IMR-90 (cell line): ENCODE measurements around the gene IFI27L2. TPM values are rescaled to one million over a fixed set of nuclear protein-coding genes. Genes with fewer than 3 reads are reported as not detected.

Experiments used
- ATAC-seq: fragments of 200-7000 bp; cut with Tn5 transposase; 2 replicates; pipeline ENCODE4 v1.9.1; 2020; ENCODE audit warnings: low read depth, mild to moderate bottlenecking, moderate library complexity
- BruUV-seq: library from RNA; stranded (reverse); fragments of 400-500 nt; replicated peaks from 2 replicates; lab custom pipeline; 2021; lab: Mats Ljungman, UMichigan
- CTCF ChIA-PET: fragments of 300-600 bp; formaldehyde crosslinking; extraction: SDS; loops from one replicate; lab custom pipeline; 2021; ENCODE audit warnings: antibody characterized with exemption; lab: Yijun Ruan, JAX
- POLR2A ChIA-PET: fragments of 300-600 bp; sonication (Branson Sonifier 250); formaldehyde crosslinking; loops from one replicate; lab custom pipeline; 2022; ENCODE audit warnings: antibody characterized with exemption; ENCODE audit not compliant: unreplicated experiment; lab: Charles Lee
- DNase-seq: peaks from one replicate; pipeline ENCODE4 v3.0.0; 2013
- H2AFZ ChIP-seq: replicated peaks from 2 replicates; pipeline ENCODE3; 2013; ENCODE audit warnings: low read length, mild to moderate bottlenecking; ENCODE audit not compliant: poor library complexity
- H2AK5ac ChIP-seq: 2 replicates; pipeline ENCODE4 v1.6.1; 2013; ENCODE audit warnings: low read depth, low read length, inconsistent platforms
- H2AK9ac ChIP-seq: replicated peaks from 2 replicates; pipeline ENCODE3; 2013; ENCODE audit warnings: mild to moderate bottlenecking, low read depth, low read length, moderate library complexity; ENCODE audit not compliant: poor library complexity
- H2BK120ac ChIP-seq: 2 replicates; pipeline ENCODE4 v1.6.1; 2013; ENCODE audit warnings: low read depth, low read length, inconsistent platforms
- H2BK15ac ChIP-seq: 3 replicates; pipeline ENCODE4 v1.6.1; 2013; ENCODE audit warnings: low read depth, low read length, inconsistent platforms
- H2BK20ac ChIP-seq: 2 replicates; pipeline ENCODE4 v1.6.1; 2013; ENCODE audit warnings: low read depth, mild to moderate bottlenecking, inconsistent platforms, low read length, moderate library complexity
- H2BK5ac ChIP-seq: 2 replicates; pipeline ENCODE4 v1.6.1; 2013; ENCODE audit warnings: mild to moderate bottlenecking, low read depth, low read length, inconsistent platforms; ENCODE audit not compliant: poor library complexity, severe bottlenecking
- H3K14ac ChIP-seq: replicated peaks from 2 replicates; pipeline ENCODE4 v1.6.1; 2013; ENCODE audit warnings: low read depth, low read length, inconsistent platforms
- H3K18ac ChIP-seq: 2 replicates; pipeline ENCODE4 v1.6.1; 2013; ENCODE audit warnings: low read depth, low read length, control low read depth
- H3K23ac ChIP-seq: 2 replicates; pipeline ENCODE4 v1.6.1; 2013; ENCODE audit warnings: low read depth, low read length, inconsistent platforms
- H3K27ac ChIP-seq: 2 replicates; pipeline ENCODE4 v1.5.1; 2013; ENCODE audit warnings: mild to moderate bottlenecking, control low read depth, low read length; ENCODE audit not compliant: insufficient read depth
- H3K27me3 ChIP-seq: 2 replicates; pipeline ENCODE4 v1.6.1; 2013; ENCODE audit warnings: low read length; ENCODE audit not compliant: control insufficient read depth, insufficient read depth
- H3K36me3 ChIP-seq: 2 replicates; pipeline ENCODE4 v1.6.1; 2013; ENCODE audit warnings: low read length, mixed read lengths; ENCODE audit not compliant: control insufficient read depth, insufficient read depth
- H3K4ac ChIP-seq: 2 replicates; pipeline ENCODE4 v1.6.1; 2013; ENCODE audit warnings: low read depth, low read length, inconsistent platforms
- H3K4me1 ChIP-seq: 2 replicates; pipeline ENCODE4 v1.6.1; 2013; ENCODE audit warnings: low read length, mixed read lengths; ENCODE audit not compliant: control insufficient read depth, insufficient read depth
- H3K4me2 ChIP-seq: 2 replicates; pipeline ENCODE4 v1.6.1; 2013; ENCODE audit warnings: low read depth, mild to moderate bottlenecking, control low read depth, low read length, moderate library complexity
- H3K4me3 ChIP-seq: 2 replicates; pipeline ENCODE4 v1.5.1; 2013; ENCODE audit warnings: low read depth, mild to moderate bottlenecking, control low read depth, low read length, moderate library complexity; ENCODE audit not compliant: insufficient read depth
- H3K56ac ChIP-seq: 2 replicates; pipeline ENCODE4 v1.6.1; 2013; ENCODE audit warnings: low read length, inconsistent platforms; ENCODE audit not compliant: insufficient read depth; ENCODE audit errors: extremely low read depth
- H3K79me1 ChIP-seq, 2 experiments: 2 replicates each; pipeline ENCODE4 v1.6.1; 2013; ENCODE audit warnings: low read length in 2 of 2, inconsistent platforms in 1 of 2, low read depth in 1 of 2
- H3K9ac ChIP-seq: 2 replicates; pipeline ENCODE4 v1.6.1; 2013; ENCODE audit warnings: low read depth, low read length, control low read depth
- H3K9me1 ChIP-seq: 2 replicates; pipeline ENCODE4 v1.6.1; 2013; ENCODE audit warnings: low read length, inconsistent platforms; ENCODE audit not compliant: insufficient read depth
- H3K9me3 ChIP-seq: 2 replicates; pipeline ENCODE4 v1.6.1; 2013; ENCODE audit warnings: low read length; ENCODE audit not compliant: control insufficient read depth, insufficient read depth
- H4K20me1 ChIP-seq: 2 replicates; pipeline ENCODE4 v1.6.1; 2013; ENCODE audit warnings: low read length, inconsistent platforms; ENCODE audit not compliant: insufficient read depth
- H4K5ac ChIP-seq: 2 replicates; pipeline ENCODE4 v1.6.1; 2013; ENCODE audit warnings: mild to moderate bottlenecking, low read depth, low read length, control low read depth
- H4K8ac ChIP-seq, 2 experiments: 2 replicates each; pipeline ENCODE4 v1.6.1; 2013; ENCODE audit warnings: low read depth in 2 of 2, low read length in 2 of 2, control low read depth in 1 of 2, inconsistent platforms in 1 of 2
- H4K91ac ChIP-seq: 2 replicates; pipeline ENCODE4 v1.6.1; 2013; ENCODE audit warnings: low read depth, low read length, inconsistent platforms; ENCODE audit not compliant: insufficient read depth
- CHD1 ChIP-seq: IDR thresholded peaks from 2 replicates; pipeline ENCODE4 v1.6.1; 2012; ENCODE audit warnings: low read depth, low read length, improper control_type of control experiment
- CTCF ChIP-seq: conservative IDR thresholded peaks from 2 replicates; pipeline ENCODE4 v1.5.1; 2012; ENCODE audit warnings: mild to moderate bottlenecking, low read depth, low read length, improper control_type of control experiment
- RFX5 ChIP-seq: IDR thresholded peaks from 2 replicates; pipeline ENCODE4 v1.8.0; 2012; ENCODE audit warnings: low read depth, mild to moderate bottlenecking, low read length, moderate library complexity
- SMC3 ChIP-seq: fragments of 150-350 bp; IDR thresholded peaks from 2 replicates; pipeline ENCODE4 v1.6.1; 2016; ENCODE audit warnings: low read depth, mild to moderate bottlenecking, antibody characterized with exemption, low read length, moderate library complexity
- WGBS, 2 experiments: methylation state at CpG; one replicate each; pipeline versions ENCODE4 v1.1.5 to v1.1.7; 2013; ENCODE audit warnings: missing lambda C conversion rate in 2 of 2; ENCODE audit not compliant: insufficient read length in 1 of 2; ENCODE audit errors: extremely low coverage in 2 of 2; 5-methylcytosine and 5-hydroxymethylcytosine counted together
- dilution Hi-C: fragments of 300-500 bp; cut with HindIII; formaldehyde crosslinking; loops from one replicate; pipeline ENCODE4 v1.14.3; 2018; ENCODE audit warnings: low sequenced_read_pairs; ENCODE audit not compliant: unreplicated experiment
- in situ Hi-C: fragments of 300-500 bp; cut with MboI; formaldehyde crosslinking; loops from 3 replicates; pipeline ENCODE4 v1.14.3; 2019; ENCODE audit warnings: low sequenced_read_pairs, inconsistent platforms, mixed read lengths
- intact Hi-C: fragments of 100-400 bp; cut with micrococcal nuclease; formaldehyde crosslinking; loops from 2 replicates; pipeline ENCODE4 v1.10.0; 2022
- polyA plus RNA-seq, 3 experiments: library from polyadenylated mRNA; depleted of rRNA; stranded (reverse); fragments of >200 nt; gene quantifications; 2 replicates each; pipeline ENCODE4 v1.2.3, GENCODE V29; 2012; ENCODE audit warnings: low replicate concordance in 1 of 3
- total RNA-seq: library from RNA; depleted of rRNA; stranded (reverse); fragments of >200 nt; gene quantifications from 2 replicates; pipeline ENCODE4 v1.2.3, GENCODE V29; 2012

The IFI27L2 gene
- total and polyA plus RNA-seq, 2 of the 4 experiments (the other 2 are of a cell fraction) = 43.0 to 187 TPM

- WGBS, 2 experiments = 63% methylated on average over 2 of the region's 5 CpGs; no CpG with 5 or more reads in 1 of the 2 experiments
- no peak overlapping the region for H3K4ac ChIP-seq
Measured at GRCh38 chr14:94139006-94139405, 9.6 kb upstream of the IFI27L2 start.

More at GRCh38 chr14:94139006-94139405, 9.6 kb upstream of the IFI27L2 start:
- in situ Hi-C loops = loop anchor here (5.0 to 10.0 kb wide), 2 partner anchors 102 to 194 kb away; no protein-coding TSS in a partner anchor
- DNase-seq = no peak
- H2BK120ac ChIP-seq = no peak overlapping the region
- no peak overlapping the region for H4K5ac ChIP-seq
- no peaks in the 10 kb centered on the region for H3K9me1 ChIP-seq
- no peaks in the 10 kb centered on the region for H4K20me1 ChIP-seq
- CTCF ChIA-PET = no interaction called here
- no peak for TF ChIP-seq CTCF
- no peak for TF ChIP-seq CHD1
- no peak for TF ChIP-seq RFX5
- no peak for TF ChIP-seq SMC3
- ATAC-seq = no peak
- no TSS peak for BruUV-seq
- POLR2A ChIA-PET = no interaction called here
- no peak overlapping the region for H3K4me3 ChIP-seq
- dilution Hi-C loops = no loop called here
- no peak overlapping the region for H3K14ac ChIP-seq
- no peak overlapping the region for H3K4me2 ChIP-seq
- no peak overlapping the region for H3K18ac ChIP-seq
- H3K56ac ChIP-seq = no peak overlapping the region
- H3K23ac ChIP-seq = no peak overlapping the region
- no peaks in the 10 kb centered on the region for H3K4me1 ChIP-seq
- no peak overlapping the region for H2BK5ac ChIP-seq
- no peak overlapping the region for H4K8ac ChIP-seq
- H3K9ac ChIP-seq = no peak overlapping the region
- intact Hi-C loops = loop anchor here (5.0 kb wide), 1 partner anchor 482 kb away; no protein-coding TSS in a partner anchor
- H3K9me3 ChIP-seq = peaks cover 2% of the 10 kb centered on the region; the same call in 1 of the 2 replicates
- peaks cover 17% of the 10 kb centered on the region for H3K27me3 ChIP-seq
- no peak overlapping the region for H2BK15ac ChIP-seq
- H2AK5ac ChIP-seq = no peak overlapping the region
- no peaks in the 10 kb centered on the region for H3K36me3 ChIP-seq
- H2AK9ac ChIP-seq = no peak overlapping the region
- H3K27ac ChIP-seq = no peak overlapping the region
- no peak overlapping the region for H2AFZ ChIP-seq
- no peaks in the 10 kb centered on the region for H3K79me1 ChIP-seq
- no peak overlapping the region for H2BK20ac ChIP-seq
- H4K91ac ChIP-seq = no peak overlapping the region
